Sigmoid colon (tissue), 4 donors: ENCODE results near the gene LYPD8.

Source experiments
- POLR2A ChIP-seq, 2 donors: fragments of 450-650 bp; IDR thresholded peaks; one replicate each; pipeline ENCODE4 v1.6.1; 2016; ENCODE audit warnings: antibody characterized with exemption in 2 of 2, mild to moderate bottlenecking in 2 of 2, moderate library complexity in 2 of 2
- POLR2AphosphoS5 ChIP-seq, 4 donors: sonication (generic); formaldehyde crosslinking; IDR thresholded peaks; one replicate each; pipeline ENCODE4 v1.6.1; 2017; ENCODE audit warnings: antibody characterized with exemption in 4 of 4
- TF ChIP-seq, protein P1 (sequence below), 4 experiments: fragments of 450-650 bp in 3 of 4; fragments of 200-600 bp in 1 of 4; IDR thresholded peaks; one replicate each; pipeline ENCODE4 v1.5.1; 2016 to 2019; ENCODE audit warnings: antibody characterized with exemption in 4 of 4, mild to moderate bottlenecking in 3 of 4, moderate library complexity in 2 of 4

DNA sequence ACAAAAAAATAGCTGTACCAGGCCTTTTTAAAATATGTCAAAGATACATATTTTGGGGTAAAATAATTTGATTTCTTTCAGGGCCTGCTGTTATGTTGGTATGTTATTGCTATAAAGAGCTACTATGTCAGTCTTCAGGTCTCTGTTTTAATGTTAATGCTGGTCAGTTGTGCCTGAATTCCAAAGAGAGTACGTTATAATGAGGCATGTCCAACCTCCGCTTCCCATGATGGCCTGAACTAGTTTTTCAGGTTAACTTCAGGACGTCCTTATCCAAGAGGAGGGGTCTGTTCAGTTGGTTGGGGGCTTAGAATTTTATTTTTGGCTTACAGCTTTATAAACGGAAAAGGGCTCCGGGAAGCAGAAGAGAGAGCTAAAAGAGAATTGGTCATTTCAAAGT lies 34.9 kb upstream of the LYPD8 start:
- TF ChIP-seq POLR2A (IDR thresholded peaks at IDR 0.05) (no peak), POLR2AphosphoS5 (IDR thresholded peaks at IDR 0.05) (no peak)
- TF ChIP-seq, protein P1, sequence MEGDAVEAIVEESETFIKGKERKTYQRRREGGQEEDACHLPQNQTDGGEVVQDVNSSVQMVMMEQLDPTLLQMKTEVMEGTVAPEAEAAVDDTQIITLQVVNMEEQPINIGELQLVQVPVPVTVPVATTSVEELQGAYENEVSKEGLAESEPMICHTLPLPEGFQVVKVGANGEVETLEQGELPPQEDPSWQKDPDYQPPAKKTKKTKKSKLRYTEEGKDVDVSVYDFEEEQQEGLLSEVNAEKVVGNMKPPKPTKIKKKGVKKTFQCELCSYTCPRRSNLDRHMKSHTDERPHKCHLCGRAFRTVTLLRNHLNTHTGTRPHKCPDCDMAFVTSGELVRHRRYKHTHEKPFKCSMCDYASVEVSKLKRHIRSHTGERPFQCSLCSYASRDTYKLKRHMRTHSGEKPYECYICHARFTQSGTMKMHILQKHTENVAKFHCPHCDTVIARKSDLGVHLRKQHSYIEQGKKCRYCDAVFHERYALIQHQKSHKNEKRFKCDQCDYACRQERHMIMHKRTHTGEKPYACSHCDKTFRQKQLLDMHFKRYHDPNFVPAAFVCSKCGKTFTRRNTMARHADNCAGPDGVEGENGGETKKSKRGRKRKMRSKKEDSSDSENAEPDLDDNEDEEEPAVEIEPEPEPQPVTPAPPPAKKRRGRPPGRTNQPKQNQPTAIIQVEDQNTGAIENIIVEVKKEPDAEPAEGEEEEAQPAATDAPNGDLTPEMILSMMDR (IDR thresholded peaks at IDR 0.05), result no peak
